Measurements from ENCODE around the gene TOX3.

The TOX3 gene

GRCh38 chr16:52424591-52424990 lies 122.4 kb downstream of the TOX3 start:
- CTCF ChIA-PET = no interaction called here
- no peak overlapping the region for H3K4me3 ChIP-seq (ENCODE audit: low read depth, low read length)
- TF ChIP-seq CTCF (IDR thresholded peaks at IDR 0.05; ENCODE audit: insufficient read depth, low read length, missing control alignments) = no peak
- DNase-seq (ENCODE audit: low read depth, low spot score) = no peak
- POLR2A ChIA-PET = no interaction called here

GRCh38 chr16:52422307-52422706 lies 124.6 kb downstream of the TOX3 start:
- ChIA-PET POLR2A (no interaction called here), CTCF (no interaction called here)
- DNase-seq (ENCODE audit: low read depth, low spot score) = no peak
- no peak overlapping the region for H3K4me3 ChIP-seq (ENCODE audit: low read depth, low read length)
- TF ChIP-seq CTCF (IDR thresholded peaks at IDR 0.05; ENCODE audit: insufficient read depth, low read length, missing control alignments) = no peak

- DNase-seq (ENCODE audit: low read depth, low spot score) = no peak
- CTCF ChIA-PET = no interaction called here
- no peak overlapping the region for H3K4me3 ChIP-seq (ENCODE audit: low read depth, low read length)
- no peak for TF ChIP-seq CTCF (IDR thresholded peaks at IDR 0.05; ENCODE audit: insufficient read depth, low read length, missing control alignments)
- POLR2A ChIA-PET = no interaction called here
Measured at GRCh38 chr16:52418201-52418600, 128.7 kb downstream of the TOX3 start.

- ChIA-PET POLR2A (no interaction called here), CTCF (no interaction called here)
- no peak for DNase-seq (ENCODE audit: low read depth, low spot score)
- H3K4me3 ChIP-seq (ENCODE audit: low read depth, low read length) = no peak overlapping the region
- TF ChIP-seq CTCF (IDR thresholded peaks at IDR 0.05; ENCODE audit: insufficient read depth, low read length, missing control alignments) = no peak
Measured at GRCh38 chr16:52416888-52417287, 130.1 kb downstream of the TOX3 start.

GRCh38 chr16:52411011-52411410 lies 135.9 kb downstream of the TOX3 start:
- ChIA-PET CTCF (no interaction called here), POLR2A (no interaction called here)
- no peak for DNase-seq (ENCODE audit: low read depth, low spot score)
- H3K4me3 ChIP-seq (ENCODE audit: low read depth, low read length) = no peak overlapping the region
- no peak for TF ChIP-seq CTCF (IDR thresholded peaks at IDR 0.05; ENCODE audit: insufficient read depth, low read length, missing control alignments)

DNA sequence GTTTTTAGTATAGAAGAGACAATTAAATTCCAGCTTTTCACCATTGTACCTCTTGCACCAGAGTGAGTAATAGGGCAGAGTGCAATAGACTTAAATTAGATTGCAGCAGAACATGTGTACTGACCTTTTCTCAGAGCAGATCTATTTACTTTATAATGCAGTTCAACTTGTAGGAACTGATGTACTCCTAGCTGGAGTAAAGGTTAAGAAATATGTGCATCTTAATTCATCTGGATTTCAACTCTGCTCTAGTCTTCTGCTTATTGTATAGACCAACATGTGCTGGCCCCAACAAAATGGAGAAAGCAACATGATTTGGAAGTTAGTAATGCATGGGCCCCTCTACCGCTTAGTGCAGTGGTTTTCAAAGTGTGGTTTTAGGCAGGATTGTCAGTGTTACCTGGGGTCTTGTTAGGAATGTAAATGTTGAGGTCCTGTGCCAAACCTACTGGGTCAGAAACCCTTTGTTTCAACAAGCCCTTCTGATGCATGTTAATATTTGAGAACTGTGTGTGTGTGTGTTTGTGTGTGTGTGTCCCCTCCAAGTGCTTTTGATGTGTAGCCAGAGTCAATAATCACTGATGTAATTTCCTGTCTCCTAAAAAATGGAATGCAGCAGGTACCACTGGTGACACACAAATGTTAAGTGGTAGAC lies 138.6 kb downstream of the TOX3 start:
- ChIA-PET POLR2A (no interaction called here), CTCF (no interaction called here)
- no peak overlapping the region for H3K4me3 ChIP-seq (ENCODE audit: low read depth, low read length)
- no peak for TF ChIP-seq CTCF (IDR thresholded peaks at IDR 0.05; ENCODE audit: insufficient read depth, low read length, missing control alignments)
- no peak for DNase-seq (ENCODE audit: low read depth, low spot score)
